ENCODE measurements around the gene KIF25.

DNA sequence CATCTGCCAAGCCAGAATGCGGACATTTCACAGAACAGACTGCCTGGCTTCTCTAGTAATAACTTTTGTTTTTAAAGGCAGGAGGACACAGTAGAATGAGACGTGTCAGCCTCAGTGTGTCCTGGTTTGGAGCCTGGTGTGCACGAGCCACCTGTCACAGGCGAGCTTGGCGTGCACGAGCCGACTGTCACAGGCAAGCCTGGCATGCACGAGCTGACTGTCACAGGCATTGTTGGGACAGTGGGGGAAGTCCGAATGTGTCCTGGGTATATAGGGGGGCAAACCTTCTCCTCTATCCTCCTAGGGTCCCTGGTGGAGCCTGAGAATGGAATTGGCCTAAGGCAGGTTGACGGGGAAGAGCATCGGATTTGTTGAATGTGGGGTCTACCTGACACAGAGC, 7.5 kb downstream of the KIF25 start:
- TF ChIP-seq YY1 (IDR thresholded peaks at IDR 0.05; ENCODE audit: low read depth) (no peak), TEAD4 (IDR thresholded peaks at IDR 0.05) (no peak), TCF12 (IDR thresholded peaks at IDR 0.05; ENCODE audit: low read depth) (no peak), REST (IDR thresholded peaks at IDR 0.05; ENCODE audit: low read depth) (no peak), NFIC (IDR thresholded peaks at IDR 0.05) (no peak), EGR1 (IDR thresholded peaks at IDR 0.05) (no peak), TAF1 (IDR thresholded peaks at IDR 0.05; ENCODE audit: low read depth) (no peak), CEBPB (IDR thresholded peaks at IDR 0.05) (no peak), CREB1 (IDR thresholded peaks at IDR 0.05; ENCODE audit: low read depth) (no peak)

Data from Ishikawa (cell line).